HG02938 (cell line): ENCODE measurements around the gene AFF4.
"Not testable (repeated sequence)": the region's sequence is repeated elsewhere in the genome, so short reads cannot be mapped to it uniquely, and the experiment has no call there.

Experiments used
- ATAC-seq: cut with Tn5 transposase; IDR thresholded peaks from one replicate; pipeline ENCODE4 v1.9.1; 2021; ENCODE audit warnings: mild to moderate bottlenecking, moderate library complexity; ENCODE audit not compliant: unreplicated experiment

AFF4 gene

GRCh38 chr5:132953710-132954109 is 9.7 kb downstream of the AFF4 start:
- ATAC-seq = no peak

- no peak for ATAC-seq
Observed at GRCh38 chr5:132952829-132953228, 10.6 kb downstream of the AFF4 start.

GRCh38 chr5:132951897-132952296 is 11.5 kb downstream of the AFF4 start:
- no peak for ATAC-seq

- no peak for ATAC-seq
Observed at GRCh38 chr5:132949136-132949535, 14.3 kb downstream of the AFF4 start.

- ATAC-seq = no peak
Observed at GRCh38 chr5:132947671-132948070, 15.8 kb downstream of the AFF4 start.

- not testable (repeated sequence) for ATAC-seq
Observed at GRCh38 chr5:132945315-132945714, 18.1 kb downstream of the AFF4 start.

- no peak for ATAC-seq
Observed at GRCh38 chr5:132943362-132944022, 19.9 kb downstream of the AFF4 start.

GRCh38 chr5:132941331-132941730 is 22.1 kb downstream of the AFF4 start:
- ATAC-seq = no peak

- no peak for ATAC-seq
Observed at GRCh38 chr5:132928062-132928407, 35.4 kb downstream of the AFF4 start.

- no peak for ATAC-seq
Observed at GRCh38 chr5:132927355-132928061, 35.9 kb downstream of the AFF4 start.

- ATAC-seq = no peak
Observed at GRCh38 chr5:132926437-132926836, 37.0 kb downstream of the AFF4 start.

GRCh38 chr5:132916086-132916485 is 47.3 kb downstream of the AFF4 start:
- ATAC-seq = no peak

- ATAC-seq = no peak
Observed at GRCh38 chr5:132915681-132916080, 47.8 kb downstream of the AFF4 start.

GRCh38 chr5:132909702-132910101 is 53.7 kb downstream of the AFF4 start:
- ATAC-seq = no peak

- no peak for ATAC-seq
Observed at GRCh38 chr5:132907161-132907560, 56.3 kb downstream of the AFF4 start.

- no peak for ATAC-seq
Observed at GRCh38 chr5:132905938-132906337, 57.5 kb downstream of the AFF4 start.

GRCh38 chr5:132901730-132902129 is 61.7 kb downstream of the AFF4 start:
- ATAC-seq = no peak

- no peak for ATAC-seq
Observed at GRCh38 chr5:132901036-132901435, 62.4 kb downstream of the AFF4 start.

GRCh38 chr5:132898094-132898493 is 65.3 kb downstream of the AFF4 start:
- no peak for ATAC-seq

GRCh38 chr5:132896685-132897084 is 66.7 kb downstream of the AFF4 start:
- ATAC-seq = no peak

- ATAC-seq = no peak
Observed at GRCh38 chr5:132895719-132896305, 67.6 kb downstream of the AFF4 start.

GRCh38 chr5:132890817-132891216 is 72.6 kb downstream of the AFF4 start:
- ATAC-seq = no peak
